IPS-15b (cell line): ENCODE data around the gene GYG2.
"Not testable (repeated sequence)": the region's sequence is repeated elsewhere in the genome, so short reads cannot be mapped to it uniquely, and the experiment has no call there.

Source experiments
- H3K27me3 ChIP-seq: one replicate; pipeline ENCODE4 v1.6.1; 2013; ENCODE audit warnings: low read length; ENCODE audit not compliant: control insufficient read depth, insufficient read depth
- H3K36me3 ChIP-seq: one replicate; pipeline ENCODE4 v1.6.1; 2013; ENCODE audit warnings: low read length; ENCODE audit not compliant: control insufficient read depth, insufficient read depth
- H3K4me1 ChIP-seq: one replicate; pipeline ENCODE4 v1.6.1; 2013; ENCODE audit warnings: mild to moderate bottlenecking, low read length; ENCODE audit not compliant: control insufficient read depth, insufficient read depth
- H3K4me3 ChIP-seq: one replicate; pipeline ENCODE4 v1.5.1; 2013; ENCODE audit warnings: low read depth, low read length
- H3K9ac ChIP-seq: one replicate; pipeline ENCODE4 v1.6.1; 2013; ENCODE audit warnings: low read depth, mild to moderate bottlenecking, low read length
- H3K9me3 ChIP-seq: one replicate; pipeline ENCODE4 v1.6.1; 2013; ENCODE audit warnings: mild to moderate bottlenecking, low read length; ENCODE audit not compliant: control insufficient read depth, insufficient read depth

GYG2 gene

DNA sequence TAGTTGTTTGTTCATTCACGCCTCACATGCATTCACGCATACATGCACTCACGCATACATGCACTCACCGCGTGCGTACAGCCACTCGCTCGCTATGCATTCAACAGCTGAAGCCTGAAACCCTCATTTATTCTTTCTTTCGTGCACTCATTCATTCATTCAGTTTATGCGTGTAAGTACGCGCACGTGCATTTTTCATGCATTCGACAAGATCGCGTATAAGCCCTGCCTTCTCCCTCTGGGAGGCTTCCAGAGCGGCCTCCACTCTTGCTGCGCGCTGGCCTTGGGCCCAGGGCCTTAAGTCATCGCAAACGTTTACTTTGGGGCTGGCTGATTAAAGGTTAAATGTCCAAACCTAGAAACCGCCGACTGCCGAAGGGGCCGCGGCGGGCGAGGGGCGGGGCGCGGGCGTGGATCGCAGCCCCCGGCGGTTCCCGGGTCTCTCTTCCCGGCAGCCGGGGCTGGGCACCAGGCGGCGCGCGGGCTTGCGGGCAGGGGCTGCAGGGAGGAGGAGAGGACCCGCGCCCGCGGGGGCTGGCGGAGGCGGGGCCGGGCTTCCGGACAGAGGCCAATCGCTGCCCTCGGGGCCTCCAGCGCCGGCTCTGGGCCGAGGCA is at the start of gene GYG2:
GYG2 (plus strand) TSS at position 587 of the 615 bp plus-strand sequence. CDS start 1,259 bp downstream, outside the sequence.
- H3K36me3 ChIP-seq = no peaks in the 10 kb centered on the region
- no peak within 1 kb of the TSS for H3K9ac ChIP-seq
- no peaks in the 10 kb centered on the region for H3K4me1 ChIP-seq
- no peaks in the 10 kb centered on the region for H3K9me3 ChIP-seq
- H3K27me3 ChIP-seq = peaks cover 10% of the 10 kb centered on the region
- peak within 1 kb of the TSS; percentile 54 for H3K4me3 ChIP-seq

DNA sequence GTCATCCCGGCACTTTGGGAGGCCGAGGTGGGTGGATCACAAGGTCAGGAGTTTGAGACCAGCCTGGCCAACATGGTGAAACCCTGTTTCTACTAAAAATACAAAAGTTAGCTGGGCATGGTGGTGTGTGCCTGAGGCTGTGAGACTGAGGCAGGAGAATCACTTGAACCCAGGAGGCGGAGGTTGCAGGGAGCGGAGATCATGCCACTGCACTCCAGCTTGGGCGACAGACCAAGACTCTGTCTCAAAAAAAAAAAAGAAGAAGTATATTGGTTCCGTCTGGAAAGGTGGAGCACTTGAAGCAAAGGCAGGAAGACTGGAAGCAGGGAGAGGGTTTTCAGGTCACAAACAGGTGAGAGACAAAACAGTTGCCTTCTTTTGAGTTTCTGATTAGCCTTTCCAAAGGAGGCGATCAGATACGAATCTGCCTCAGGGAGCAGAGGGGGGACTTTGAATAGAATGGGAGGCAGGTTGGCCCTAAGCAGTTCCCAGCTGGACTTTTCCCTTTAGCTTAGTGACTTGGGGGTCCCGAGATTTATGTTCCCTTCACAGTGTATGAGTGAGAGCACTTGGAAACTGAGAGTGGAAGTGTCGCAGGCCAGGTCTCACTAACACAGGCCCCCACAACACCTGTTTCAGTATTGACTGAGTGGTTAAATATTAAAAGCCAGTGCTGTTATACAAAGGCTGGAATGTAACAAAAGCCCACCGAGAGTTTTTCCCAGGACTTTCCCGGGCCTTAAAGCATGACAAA is 48.1 kb upstream of the GYG2 start:
- H3K36me3 ChIP-seq, H3K4me3 ChIP-seq, H3K27me3 ChIP-seq, H3K9me3 ChIP-seq: not testable (repeated sequence)
- Histone ChIP-seq H3K4me1 (peaks cover 31% of the 10 kb centered on the region), H3K9ac (peak overlapping the region; percentile 37)

DNA sequence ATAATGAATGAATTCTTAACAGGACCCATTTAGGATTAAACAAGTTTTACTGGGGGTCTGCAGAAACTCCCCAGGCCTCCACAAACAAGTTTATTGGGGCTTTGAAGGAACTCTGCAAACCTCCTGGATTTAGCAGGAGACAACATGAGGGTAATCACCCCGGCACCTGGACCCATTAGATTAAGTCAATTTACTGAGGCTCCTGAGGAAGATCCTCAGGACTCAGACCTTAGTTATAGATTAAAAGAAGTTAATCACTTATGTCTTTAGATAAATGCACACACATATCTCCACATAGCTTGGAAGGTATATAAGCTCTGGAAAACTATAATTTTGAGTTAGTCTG is 47.5 kb upstream of the GYG2 start:
- no peaks in the 10 kb centered on the region for H3K27me3 ChIP-seq
- H3K4me3 ChIP-seq = no peak overlapping the region
- no peaks in the 10 kb centered on the region for H3K36me3 ChIP-seq
- H3K9me3 ChIP-seq = no peaks in the 10 kb centered on the region
- peaks cover 31% of the 10 kb centered on the region for H3K4me1 ChIP-seq
- H3K9ac ChIP-seq = peak overlapping the region; percentile 37

DNA sequence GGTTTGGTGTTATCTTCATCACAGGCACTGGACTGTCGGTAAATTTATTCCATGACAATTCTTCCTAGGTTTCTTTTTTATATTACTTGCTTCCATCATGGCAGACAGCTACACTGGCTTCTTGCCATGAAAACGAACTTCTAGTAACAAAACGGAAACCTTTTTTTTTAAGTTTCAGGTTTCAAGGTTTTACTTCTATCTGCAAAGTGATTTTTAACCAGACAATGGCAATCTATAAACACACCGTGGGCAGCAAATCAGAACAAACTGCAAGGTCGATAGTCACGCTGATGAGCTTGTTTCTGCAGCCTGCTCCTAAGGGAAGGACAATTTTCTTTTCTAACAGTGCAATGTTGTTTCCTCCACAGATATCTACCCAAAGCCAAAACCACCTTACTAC is 47.0 kb upstream of the GYG2 start:
- peak overlapping the region; percentile 37 for H3K9ac ChIP-seq
- H3K9me3 ChIP-seq = no peaks in the 10 kb centered on the region
- H3K27me3 ChIP-seq = no peaks in the 10 kb centered on the region
- H3K36me3 ChIP-seq = no peaks in the 10 kb centered on the region
- H3K4me1 ChIP-seq = peaks cover 31% of the 10 kb centered on the region
- no peak overlapping the region for H3K4me3 ChIP-seq

DNA sequence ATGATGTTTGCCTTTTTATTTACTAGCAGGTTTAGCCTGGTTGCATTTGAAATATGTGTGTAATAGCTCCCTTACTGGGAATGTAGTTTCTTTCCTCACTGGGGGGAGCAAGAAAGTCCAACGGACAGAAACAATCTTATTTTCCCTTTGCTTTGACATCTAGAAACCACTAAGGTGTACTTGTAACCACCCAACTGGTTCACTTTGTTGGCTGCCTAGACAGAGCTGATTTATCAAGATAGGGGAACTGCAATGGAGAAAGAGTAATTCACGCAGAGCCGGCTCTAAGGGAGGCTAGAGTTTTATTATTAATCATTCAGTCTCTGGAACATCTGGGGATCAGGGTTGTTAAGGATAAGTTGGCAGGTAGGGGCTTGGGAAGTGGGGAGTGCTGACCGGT is 46.6 kb upstream of the GYG2 start:
- Histone ChIP-seq H3K9ac (no peak overlapping the region), H3K36me3 (no peaks in the 10 kb centered on the region), H3K4me1 (peaks cover 31% of the 10 kb centered on the region), H3K27me3 (no peaks in the 10 kb centered on the region), H3K9me3 (no peaks in the 10 kb centered on the region), H3K4me3 (no peak overlapping the region)

- H3K27me3 ChIP-seq = no peaks in the 10 kb centered on the region
- no peak overlapping the region for H3K9ac ChIP-seq
- no peak overlapping the region for H3K4me3 ChIP-seq
- H3K9me3 ChIP-seq = no peaks in the 10 kb centered on the region
- H3K4me1 ChIP-seq = peaks cover 31% of the 10 kb centered on the region
- no peaks in the 10 kb centered on the region for H3K36me3 ChIP-seq
Measured at GRCh38 chrX:2782778-2783177, 46.0 kb upstream of the GYG2 start.

- no peak overlapping the region for H3K9ac ChIP-seq
- H3K36me3 ChIP-seq = no peaks in the 10 kb centered on the region
- H3K4me1 ChIP-seq = peaks cover 31% of the 10 kb centered on the region
- no peaks in the 10 kb centered on the region for H3K27me3 ChIP-seq
- H3K4me3 ChIP-seq = no peak overlapping the region
- H3K9me3 ChIP-seq = no peaks in the 10 kb centered on the region
Measured at GRCh38 chrX:2784026-2784425, 44.7 kb upstream of the GYG2 start.

GRCh38 chrX:2785538-2785937 is 43.2 kb upstream of the GYG2 start:
- Histone ChIP-seq H3K36me3 (no peaks in the 10 kb centered on the region), H3K27me3 (no peaks in the 10 kb centered on the region), H3K4me1 (peaks cover 28% of the 10 kb centered on the region), H3K9ac (no peak overlapping the region), H3K9me3 (no peaks in the 10 kb centered on the region), H3K4me3 (no peak overlapping the region)

DNA sequence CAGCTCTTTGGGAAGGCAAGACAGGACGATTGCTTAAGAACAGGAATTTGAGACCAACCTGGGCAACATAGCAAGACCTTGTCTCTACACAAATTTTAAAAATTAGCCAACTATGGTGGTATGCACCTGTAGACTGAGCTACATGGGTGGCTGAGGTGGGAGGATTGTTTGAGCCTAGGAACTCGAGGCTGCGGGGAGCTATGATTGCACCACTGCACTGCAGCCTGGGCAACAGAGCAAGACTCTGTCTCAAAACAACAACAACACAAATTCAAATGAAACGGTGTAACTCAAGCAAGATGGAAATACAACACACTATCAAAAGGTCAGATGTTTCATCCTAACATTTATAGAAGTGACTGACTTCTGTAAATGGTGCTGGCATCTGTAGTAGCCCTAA is 39.8 kb upstream of the GYG2 start:
- Histone ChIP-seq H3K9me3 (no peaks in the 10 kb centered on the region), H3K9ac (no peak overlapping the region), H3K4me3 (no peak overlapping the region), H3K4me1 (peaks cover 11% of the 10 kb centered on the region), H3K36me3 (no peaks in the 10 kb centered on the region), H3K27me3 (no peaks in the 10 kb centered on the region)

DNA sequence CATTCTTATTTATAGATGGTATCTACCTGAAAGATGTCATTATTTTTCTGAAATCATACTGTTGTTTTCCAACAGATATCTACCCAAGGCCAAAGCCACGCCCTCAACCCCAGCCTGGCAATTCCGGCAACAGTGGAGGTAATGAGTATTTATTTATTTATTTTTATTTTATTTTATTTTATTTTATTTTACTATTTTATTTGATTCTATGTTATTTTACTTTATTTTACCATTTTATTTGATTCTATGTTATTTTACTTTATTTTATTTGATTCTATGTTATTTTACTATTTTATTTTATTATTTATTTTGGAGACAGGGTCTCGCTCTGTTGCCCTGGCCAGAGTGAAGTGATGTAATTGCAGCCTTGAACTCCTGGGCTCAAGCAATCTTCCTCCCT is 39.2 kb upstream of the GYG2 start:
- H3K27me3 ChIP-seq = no peaks in the 10 kb centered on the region
- H3K4me3 ChIP-seq = no peak overlapping the region
- no peaks in the 10 kb centered on the region for H3K9me3 ChIP-seq
- H3K36me3 ChIP-seq = no peaks in the 10 kb centered on the region
- peaks cover 11% of the 10 kb centered on the region for H3K4me1 ChIP-seq
- no peak overlapping the region for H3K9ac ChIP-seq

- Histone ChIP-seq H3K4me1 (peaks cover 6% of the 10 kb centered on the region), H3K9me3 (no peaks in the 10 kb centered on the region), H3K9ac (no peak overlapping the region), H3K27me3 (no peaks in the 10 kb centered on the region), H3K4me3 (no peak overlapping the region), H3K36me3 (no peaks in the 10 kb centered on the region)
Measured at GRCh38 chrX:2793752-2794151, 35.0 kb upstream of the GYG2 start.

GRCh38 chrX:2794336-2794735 is 34.4 kb upstream of the GYG2 start:
- no peaks in the 10 kb centered on the region for H3K9me3 ChIP-seq
- H3K4me3 ChIP-seq = no peak overlapping the region

More at GRCh38 chrX:2794336-2794735, 34.4 kb upstream of the GYG2 start:
- peaks cover 10% of the 10 kb centered on the region for H3K4me1 ChIP-seq
- no peak overlapping the region for H3K9ac ChIP-seq
- H3K36me3 ChIP-seq = no peaks in the 10 kb centered on the region
- no peaks in the 10 kb centered on the region for H3K27me3 ChIP-seq
